Medulla oblongata (tissue), 1 donor: Measurements from ENCODE around the gene HMGCS1.
A peak's percentile ranks its signal among the peaks of the same experiment; 100 is the strongest.
"Not testable (repeated sequence)": the region's sequence is repeated elsewhere in the genome, so short reads cannot be mapped to it uniquely, and the experiment has no call there.

ENCODE experiments used
- DNase-seq: peaks from one replicate; pipeline ENCODE4 v3.0.0-alpha.2; 2015; ENCODE audit errors: extremely low spot score

The HMGCS1 gene

DNA sequence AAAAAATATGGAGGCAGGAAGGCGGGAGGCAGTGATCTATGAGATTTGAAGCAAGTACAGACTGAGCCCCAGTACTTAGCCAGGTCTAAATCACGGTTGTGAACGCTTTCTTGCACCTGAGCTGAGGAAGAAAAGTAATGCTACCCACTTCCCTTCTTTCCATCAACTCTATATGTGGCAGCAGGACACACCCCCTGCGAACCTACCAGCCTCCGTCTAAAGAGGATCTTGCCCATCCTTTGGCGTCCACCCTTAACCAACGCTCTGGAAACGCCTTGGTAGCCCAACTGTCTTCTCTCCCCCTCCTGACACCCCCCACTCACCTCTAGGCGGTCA lies 545 bp downstream of the HMGCS1 start:
- DNase-seq = no peak

GRCh38 chr5:43312076-43312661 lies 1.0 kb downstream of the HMGCS1 start:
- no peak for DNase-seq

DNA sequence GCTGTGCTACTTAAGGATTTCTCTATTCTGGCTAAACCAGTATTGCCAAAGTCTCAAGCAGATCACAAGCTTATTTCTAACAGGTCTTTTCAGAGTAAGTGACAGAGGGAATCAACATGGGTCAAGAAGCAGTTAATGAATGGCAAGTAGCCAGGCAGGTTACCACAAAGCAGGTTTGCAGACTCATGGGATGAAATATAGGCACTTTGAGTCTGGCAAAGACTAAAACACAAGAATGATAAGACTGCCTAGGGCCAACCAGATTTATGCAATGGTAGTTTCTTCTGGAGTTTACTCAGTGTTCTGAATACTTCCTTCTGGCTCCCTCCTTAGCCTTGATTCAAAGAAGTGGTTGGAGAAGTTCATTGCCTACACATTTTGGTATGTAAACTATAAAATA lies 3.6 kb downstream of the HMGCS1 start:
- DNase-seq = no peak

DNA sequence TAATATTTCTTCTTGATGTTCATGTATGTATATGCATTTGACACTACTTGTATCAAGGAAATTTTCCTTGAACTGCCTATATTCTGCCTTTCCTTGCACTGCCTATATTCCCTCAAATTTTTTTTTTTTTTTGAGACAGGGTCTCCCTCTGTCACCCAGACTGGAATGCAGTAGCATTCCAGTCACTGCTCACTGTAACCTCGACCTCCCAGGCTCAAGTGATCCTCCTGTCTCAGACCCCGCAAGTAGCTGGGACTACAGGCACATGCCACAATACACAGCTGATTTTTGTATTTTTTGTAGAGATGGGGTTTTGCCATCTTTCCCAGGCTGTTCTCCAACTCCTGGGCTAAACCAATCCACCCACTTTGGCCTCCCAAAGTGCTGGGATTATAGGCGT lies 4.1 kb downstream of the HMGCS1 start:
- no peak for DNase-seq

- DNase-seq = not testable (repeated sequence)
Observed at GRCh38 chr5:43306954-43307353, 6.3 kb downstream of the HMGCS1 start.

DNA sequence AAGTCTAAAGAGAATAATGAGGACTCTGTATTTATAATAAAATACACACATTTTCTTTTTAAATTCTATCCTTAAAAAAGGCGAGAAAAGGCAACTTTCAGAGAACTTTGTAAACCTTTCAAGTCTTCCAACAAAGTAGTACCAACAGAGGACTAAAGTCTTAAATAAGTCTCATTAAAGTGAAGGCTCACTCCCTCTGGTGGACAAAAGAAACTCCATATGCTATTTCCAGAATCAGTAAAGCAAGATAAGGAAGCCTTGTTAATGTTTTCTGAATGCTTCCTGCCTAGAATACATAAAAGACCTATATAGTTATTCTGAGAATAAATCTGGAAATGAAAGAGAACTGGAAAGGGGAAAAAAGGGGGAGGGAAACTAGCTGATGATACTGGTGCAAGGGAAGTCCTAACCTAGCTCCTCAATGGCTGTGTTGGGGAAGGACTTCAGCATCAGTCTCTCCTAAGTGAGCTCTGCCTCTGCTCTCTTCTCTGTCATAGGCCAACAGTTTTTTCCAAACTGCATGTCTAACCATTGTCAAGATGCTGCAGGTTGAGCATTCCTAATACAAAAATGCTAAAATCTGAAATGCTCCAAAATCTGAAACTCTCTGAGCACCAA lies 7.2 kb downstream of the HMGCS1 start:
- peak; percentile 85 for DNase-seq

- no peak for DNase-seq
Observed at GRCh38 chr5:43304525-43304924, 8.7 kb downstream of the HMGCS1 start.

DNA sequence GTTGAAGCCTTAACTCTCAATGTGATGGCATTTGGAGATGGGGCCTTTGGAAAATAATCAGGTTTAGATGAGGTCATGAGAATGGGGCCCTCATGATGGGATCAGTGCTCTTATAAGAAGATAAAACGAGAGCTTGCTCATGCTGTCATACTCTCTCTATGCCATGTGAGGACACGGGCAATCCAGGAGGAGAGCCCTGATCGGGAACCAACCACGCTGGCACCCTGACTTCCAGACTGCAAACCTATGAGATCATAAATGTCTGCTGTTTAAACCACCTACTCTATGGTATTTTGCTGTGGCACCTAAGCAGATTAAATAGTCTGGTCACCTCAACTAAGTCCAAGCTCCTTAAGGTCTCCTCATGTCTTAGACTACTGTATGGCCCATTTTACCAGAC lies 10.0 kb downstream of the HMGCS1 start:
- DNase-seq = no peak

DNA sequence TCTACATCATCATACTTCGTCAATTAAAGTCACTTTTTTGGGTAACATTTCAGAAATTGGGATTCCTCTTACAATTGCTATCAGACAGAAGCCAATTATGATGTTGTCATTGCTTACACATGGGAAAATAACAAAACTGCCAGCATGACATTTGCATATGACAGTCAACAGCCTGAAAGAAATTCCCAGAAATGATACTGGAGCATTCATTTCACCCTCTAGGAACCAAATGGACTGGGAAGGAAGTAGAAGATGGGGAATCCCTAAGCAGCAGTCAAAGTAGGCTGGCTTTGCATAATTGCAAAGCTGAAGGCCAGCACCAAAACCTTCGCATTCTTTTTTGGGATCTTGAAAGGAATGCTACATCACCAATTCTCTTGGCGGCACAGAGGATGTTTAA lies 10.7 kb downstream of the HMGCS1 start:
- DNase-seq = no peak

DNA sequence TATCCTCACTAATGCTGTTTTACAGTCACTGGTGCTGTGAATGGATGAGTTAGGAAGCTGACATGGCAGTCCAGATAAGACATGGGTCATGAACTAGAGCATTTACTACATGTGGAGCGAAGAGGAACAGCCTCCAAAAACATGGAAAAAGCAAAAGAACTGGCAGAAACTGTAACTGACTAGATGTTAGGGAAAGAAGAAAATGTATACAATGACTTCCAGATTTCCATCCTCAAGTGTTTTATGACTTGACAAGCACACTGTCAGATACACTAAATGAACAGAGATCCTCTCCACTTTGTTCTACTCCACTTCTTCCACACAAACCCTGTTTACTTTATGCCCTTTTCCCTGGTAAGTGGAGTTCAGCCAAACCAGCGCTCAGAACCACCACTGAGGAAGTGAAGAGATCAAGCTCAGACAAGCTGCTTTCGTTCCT lies 11.5 kb downstream of the HMGCS1 start:
- DNase-seq = no peak

DNA sequence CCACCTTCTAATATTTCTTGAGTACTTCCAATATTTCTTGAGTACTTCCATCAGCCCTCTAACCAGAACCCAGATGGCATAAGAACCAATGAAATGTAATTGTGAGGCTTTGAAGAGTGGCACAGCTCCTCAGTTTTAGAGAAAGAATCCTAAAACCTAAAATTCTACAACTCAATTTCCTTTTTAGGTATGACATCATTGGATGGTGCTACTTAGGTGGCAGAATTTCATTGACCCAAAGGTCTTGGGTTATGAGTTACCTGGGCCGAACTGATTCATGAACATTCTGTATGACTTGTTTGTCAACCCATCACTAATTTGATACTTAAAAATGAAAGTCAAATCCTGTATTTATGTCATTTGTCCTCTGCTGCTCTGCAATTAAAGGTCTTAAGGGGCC lies 13.1 kb downstream of the HMGCS1 start:
- no peak for DNase-seq

- no peak for DNase-seq
Observed at GRCh38 chr5:43298443-43298842, 14.8 kb downstream of the HMGCS1 start.

GRCh38 chr5:43296835-43297234 lies 16.4 kb downstream of the HMGCS1 start:
- no peak for DNase-seq

GRCh38 chr5:43295202-43295601 lies 18.0 kb downstream of the HMGCS1 start:
- DNase-seq = no peak

- DNase-seq = no peak
Observed at GRCh38 chr5:43294226-43294625, 19.0 kb downstream of the HMGCS1 start.

- no peak for DNase-seq
Observed at GRCh38 chr5:43290726-43291125, 22.5 kb downstream of the HMGCS1 start.

DNA sequence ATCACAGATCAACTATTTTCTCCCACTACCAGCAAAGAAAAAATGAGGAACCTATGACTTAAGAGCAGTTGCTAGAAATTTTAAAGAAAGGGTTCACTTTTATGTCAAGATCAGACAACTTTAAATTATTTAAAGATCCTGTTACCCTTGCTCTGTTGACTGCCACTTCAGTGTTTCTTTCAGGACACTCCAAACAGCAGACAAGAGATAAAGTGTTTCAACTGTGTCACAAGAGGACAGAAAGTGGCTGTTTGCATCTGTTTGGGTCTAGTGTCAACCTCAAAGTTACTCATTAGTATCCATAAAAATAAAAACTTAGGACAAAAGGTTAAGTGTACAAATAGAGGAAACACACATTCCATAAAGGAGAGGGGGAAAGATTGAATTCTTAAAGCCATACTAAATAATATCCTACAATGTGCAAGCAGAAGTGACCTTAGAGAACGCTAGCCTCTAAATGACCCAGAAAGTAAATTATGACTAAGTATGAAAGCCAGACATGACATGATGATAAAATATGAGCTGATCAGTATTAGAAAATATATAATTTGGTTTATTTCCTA lies 24.9 kb downstream of the HMGCS1 start:
- no peak for DNase-seq

DNA sequence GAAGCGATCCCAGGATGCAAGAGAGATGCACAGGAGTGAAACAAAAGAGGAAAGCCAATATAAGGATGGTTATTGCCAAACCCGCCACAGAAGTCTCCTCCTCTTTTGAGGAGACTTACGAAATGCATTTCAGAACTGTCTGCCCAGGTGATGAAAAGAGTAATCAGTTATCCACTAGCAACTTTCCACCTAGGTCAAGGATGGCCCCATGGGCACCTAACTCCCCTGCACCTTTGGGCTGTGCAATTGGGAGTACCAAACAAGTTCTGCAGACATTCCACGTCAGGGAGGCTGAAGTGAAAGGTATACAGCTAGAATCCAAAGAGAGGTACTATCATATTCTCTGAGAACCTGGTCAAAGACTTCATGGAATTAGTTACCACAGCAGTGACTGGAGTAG lies 25.7 kb downstream of the HMGCS1 start:
- no peak for DNase-seq

GRCh38 chr5:43286623-43287022 lies 26.6 kb downstream of the HMGCS1 start:
- DNase-seq = no peak

DNA sequence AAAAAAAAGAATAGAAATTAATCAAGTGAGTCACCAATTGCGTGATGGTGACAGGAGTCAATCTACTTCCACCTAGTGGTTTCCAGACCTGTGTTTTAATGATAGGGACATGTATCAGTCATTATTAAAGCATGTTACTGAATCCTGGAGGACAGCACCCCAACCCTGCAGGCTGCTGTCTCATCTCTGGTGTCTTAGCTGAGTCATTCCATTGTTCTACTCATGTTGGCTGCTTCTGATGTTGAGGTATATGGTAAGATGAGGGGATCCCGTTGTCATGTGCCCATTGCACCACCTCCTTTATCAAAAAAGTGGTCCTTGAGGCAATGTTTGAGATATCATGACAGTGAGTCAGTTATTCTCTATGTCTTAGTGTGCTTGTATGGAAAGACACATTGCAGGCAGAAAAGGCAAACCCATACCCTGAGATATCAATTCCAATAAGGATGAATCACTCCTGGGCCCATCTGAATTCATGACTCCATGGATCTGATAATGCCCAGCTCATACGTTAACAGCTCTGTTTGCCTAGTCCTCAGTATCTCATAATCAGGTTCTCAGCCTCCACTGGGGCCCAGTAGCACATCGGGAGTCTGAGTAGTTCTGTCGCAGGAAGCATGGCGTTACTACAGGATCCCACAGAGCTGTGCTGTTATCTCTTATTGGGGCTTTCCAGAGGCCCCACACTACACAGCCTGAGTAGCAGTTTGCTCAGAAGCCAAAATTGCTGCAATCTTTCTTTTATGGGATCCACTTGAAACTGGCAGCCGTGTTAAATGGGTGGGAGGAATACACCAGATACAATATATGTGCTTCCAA lies 31.2 kb downstream of the HMGCS1 start:
- no peak for DNase-seq

DNA sequence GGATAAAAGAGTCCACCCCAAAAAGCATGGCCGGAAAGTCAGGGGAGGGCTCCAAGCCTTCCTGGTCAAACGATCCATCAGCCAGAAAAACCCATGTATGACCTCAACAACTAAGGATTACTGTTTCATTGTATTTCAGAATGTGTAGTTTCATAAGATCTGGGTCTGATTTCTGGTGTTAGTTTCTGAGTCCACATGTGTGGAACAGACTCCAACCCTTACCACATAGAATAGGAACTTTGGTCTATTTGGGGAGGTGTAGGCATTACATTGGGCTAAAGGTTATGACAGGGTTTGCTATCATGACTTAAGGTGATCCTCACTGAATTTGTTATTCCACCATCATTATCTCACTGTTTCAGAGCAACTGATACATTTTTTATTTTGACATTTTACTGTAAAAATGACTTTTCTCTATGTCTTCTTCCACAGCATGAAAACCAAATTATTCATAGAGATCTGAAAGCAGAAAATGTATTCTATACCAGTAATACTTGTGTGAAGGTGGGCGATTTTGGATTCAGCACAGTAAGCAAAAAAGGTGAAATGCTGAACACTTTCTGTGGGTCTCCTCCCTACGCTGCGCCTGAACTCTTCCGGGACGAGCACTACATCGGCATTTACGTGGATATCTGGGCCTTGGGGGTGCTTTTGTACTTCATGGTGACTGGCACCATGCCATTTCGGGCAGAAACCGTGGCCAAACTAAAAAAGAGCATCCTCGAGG lies 33.5 kb downstream of the HMGCS1 start:
- no peak for DNase-seq

DNA sequence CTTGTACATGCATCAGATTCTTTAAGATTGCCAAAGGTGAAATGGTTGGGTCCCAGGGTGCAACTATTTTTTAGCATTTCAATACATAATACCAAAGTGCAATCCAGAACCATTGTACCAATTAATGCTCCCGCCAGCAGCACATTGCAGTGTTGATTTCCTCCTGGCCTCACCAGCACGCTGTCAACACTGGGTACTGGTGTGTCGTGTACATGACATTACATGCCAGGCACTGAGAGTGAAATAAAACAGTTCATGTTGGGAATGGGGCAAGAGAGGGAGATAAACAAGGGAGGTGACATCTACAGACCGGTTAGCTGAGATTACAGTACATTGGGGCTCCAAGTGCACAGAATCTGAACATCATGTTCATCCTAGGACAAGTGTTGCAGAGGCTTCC lies 37.8 kb downstream of the HMGCS1 start:
- no peak for DNase-seq
